ENCODE data around the gene MAP3K3. TPM values are rescaled to one million over a fixed set of nuclear protein-coding genes. Genes with fewer than 3 reads are reported as not detected.

The MAP3K3 gene
- total and polyA plus RNA-seq, 9 of the 15 experiments (the other 6 are each of a cell fraction or from before 2014, with no cell fraction given) = 0.69 to 16.5 (median 12.1) TPM

DNA sequence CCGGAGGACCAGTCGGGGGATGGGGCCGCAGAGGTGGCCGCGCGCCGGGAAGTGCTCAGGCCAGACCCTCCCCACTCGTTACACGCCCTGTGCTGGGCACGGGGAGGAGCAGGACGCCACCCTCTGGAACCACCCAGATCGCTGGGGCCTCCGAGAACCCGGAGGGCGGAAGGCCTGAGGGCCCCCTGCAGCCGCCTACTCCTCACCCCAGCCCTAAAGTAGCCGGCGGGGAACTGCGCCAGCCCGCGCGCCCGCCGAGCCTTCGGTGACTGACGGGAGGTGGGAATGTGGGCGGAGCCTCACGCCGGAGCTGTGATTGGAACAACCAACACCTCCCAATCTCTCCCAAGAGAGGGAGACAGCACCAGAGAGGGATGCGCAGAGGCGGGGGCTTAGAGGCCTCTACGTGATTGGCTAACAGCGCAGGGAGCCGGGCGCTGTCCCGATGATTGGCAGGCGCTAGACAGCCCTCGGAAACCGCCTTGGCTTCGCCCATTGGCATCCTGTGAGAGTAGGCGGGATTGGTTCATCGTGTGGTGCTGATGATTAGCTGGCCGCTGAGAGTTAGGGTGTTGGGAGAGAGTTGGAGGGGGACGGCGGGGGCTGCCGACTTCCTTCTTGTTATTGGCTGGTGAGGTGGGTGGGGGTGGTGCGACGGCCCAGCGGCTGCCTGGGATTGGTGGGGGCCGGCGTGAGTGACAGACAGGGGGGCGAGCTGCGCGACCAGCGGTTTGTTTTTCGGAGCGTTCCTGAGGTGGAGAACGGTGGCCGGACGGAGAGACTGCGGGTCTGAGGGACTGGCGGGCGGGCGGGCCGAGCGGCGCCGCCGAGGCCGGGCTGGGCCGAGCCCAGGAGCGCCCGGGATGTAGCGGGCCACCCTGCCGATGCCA is at the start of gene MAP3K3 (continued):
- TF ChIP-seq, protein P1, sequence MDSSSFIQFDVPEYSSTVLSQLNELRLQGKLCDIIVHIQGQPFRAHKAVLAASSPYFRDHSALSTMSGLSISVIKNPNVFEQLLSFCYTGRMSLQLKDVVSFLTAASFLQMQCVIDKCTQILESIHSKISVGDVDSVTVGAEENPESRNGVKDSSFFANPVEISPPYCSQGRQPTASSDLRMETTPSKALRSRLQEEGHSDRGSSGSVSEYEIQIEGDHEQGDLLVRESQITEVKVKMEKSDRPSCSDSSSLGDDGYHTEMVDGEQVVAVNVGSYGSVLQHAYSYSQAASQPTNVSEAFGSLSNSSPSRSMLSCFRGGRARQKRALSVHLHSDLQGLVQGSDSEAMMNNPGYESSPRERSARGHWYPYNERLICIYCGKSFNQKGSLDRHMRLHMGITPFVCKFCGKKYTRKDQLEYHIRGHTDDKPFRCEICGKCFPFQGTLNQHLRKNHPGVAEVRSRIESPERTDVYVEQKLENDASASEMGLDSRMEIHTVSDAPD (CRISPR knock-in tag; IDR thresholded peaks at IDR 0.05) = no peak
- no peak for TF ChIP-seq ZBTB17 (CRISPR knock-in tag; IDR thresholded peaks at IDR 0.05)
- TF ChIP-seq, protein P2, sequence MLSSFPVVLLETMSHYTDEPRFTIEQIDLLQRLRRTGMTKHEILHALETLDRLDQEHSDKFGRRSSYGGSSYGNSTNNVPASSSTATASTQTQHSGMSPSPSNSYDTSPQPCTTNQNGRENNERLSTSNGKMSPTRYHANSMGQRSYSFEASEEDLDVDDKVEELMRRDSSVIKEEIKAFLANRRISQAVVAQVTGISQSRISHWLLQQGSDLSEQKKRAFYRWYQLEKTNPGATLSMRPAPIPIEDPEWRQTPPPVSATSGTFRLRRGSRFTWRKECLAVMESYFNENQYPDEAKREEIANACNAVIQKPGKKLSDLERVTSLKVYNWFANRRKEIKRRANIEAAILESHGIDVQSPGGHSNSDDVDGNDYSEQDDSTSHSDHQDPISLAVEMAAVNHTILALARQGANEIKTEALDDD (IDR thresholded peaks at IDR 0.05) = no peak
- TF ChIP-seq ZNF12 (CRISPR knock-in tag; IDR thresholded peaks at IDR 0.05) = no peak
- no peak for TF ChIP-seq ZNF766 (CRISPR knock-in tag; conservative IDR thresholded peaks at IDR 0.05)
- TF ChIP-seq FOXJ3 (CRISPR knock-in tag; IDR thresholded peaks at IDR 0.05) = no peak
- TF ChIP-seq, protein P3, sequence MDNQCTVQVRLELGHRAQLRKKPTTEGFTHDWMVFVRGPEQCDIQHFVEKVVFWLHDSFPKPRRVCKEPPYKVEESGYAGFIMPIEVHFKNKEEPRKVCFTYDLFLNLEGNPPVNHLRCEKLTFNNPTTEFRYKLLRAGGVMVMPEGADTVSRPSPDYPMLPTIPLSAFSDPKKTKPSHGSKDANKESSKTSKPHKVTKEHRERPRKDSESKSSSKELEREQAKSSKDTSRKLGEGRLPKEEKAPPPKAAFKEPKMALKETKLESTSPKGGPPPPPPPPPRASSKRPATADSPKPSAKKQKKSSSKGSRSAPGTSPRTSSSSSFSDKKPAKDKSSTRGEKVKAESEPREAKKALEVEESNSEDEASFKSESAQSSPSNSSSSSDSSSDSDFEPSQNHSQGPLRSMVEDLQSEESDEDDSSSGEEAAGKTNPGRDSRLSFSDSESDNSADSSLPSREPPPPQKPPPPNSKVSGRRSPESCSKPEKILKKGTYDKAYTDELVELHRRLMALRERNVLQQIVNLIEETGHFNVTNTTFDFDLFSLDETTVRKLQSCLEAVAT (IDR thresholded peaks at IDR 0.05) = peak in 1 of 2 experiments; percentile 82; a peak in 1 of 4 replicates
- no peak for TF ChIP-seq KAT2B (IDR thresholded peaks at IDR 0.05; ENCODE audit: low read depth, low read length)
- TF ChIP-seq, protein P4, sequence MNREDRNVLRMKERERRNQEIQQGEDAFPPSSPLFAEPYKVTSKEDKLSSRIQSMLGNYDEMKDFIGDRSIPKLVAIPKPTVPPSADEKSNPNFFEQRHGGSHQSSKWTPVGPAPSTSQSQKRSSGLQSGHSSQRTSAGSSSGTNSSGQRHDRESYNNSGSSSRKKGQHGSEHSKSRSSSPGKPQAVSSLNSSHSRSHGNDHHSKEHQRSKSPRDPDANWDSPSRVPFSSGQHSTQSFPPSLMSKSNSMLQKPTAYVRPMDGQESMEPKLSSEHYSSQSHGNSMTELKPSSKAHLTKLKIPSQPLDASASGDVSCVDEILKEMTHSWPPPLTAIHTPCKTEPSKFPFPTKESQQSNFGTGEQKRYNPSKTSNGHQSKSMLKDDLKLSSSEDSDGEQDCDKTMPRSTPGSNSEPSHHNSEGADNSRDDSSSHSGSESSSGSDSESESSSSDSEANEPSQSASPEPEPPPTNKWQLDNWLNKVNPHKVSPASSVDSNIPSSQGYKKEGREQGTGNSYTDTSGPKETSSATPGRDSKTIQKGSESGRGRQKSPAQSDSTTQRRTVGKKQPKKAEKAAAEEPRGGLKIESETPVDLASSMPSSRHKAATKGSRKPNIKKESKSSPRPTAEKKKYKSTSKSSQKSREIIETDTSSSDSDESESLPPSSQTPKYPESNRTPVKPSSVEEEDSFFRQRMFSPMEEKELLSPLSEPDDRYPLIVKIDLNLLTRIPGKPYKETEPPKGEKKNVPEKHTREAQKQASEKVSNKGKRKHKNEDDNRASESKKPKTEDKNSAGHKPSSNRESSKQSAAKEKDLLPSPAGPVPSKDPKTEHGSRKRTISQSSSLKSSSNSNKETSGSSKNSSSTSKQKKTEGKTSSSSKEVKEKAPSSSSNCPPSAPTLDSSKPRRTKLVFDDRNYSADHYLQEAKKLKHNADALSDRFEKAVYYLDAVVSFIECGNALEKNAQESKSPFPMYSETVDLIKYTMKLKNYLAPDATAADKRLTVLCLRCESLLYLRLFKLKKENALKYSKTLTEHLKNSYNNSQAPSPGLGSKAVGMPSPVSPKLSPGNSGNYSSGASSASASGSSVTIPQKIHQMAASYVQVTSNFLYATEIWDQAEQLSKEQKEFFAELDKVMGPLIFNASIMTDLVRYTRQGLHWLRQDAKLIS (CRISPR knock-in tag; IDR thresholded peaks at IDR 0.05) = no peak
- peak; percentile 16 for TF ChIP-seq SAP30 (IDR thresholded peaks at IDR 0.05; ENCODE audit: borderline replicate concordance, insufficient read depth, low read depth, low read length, poor library complexity, severe bottlenecking)
- TF ChIP-seq, protein P5, sequence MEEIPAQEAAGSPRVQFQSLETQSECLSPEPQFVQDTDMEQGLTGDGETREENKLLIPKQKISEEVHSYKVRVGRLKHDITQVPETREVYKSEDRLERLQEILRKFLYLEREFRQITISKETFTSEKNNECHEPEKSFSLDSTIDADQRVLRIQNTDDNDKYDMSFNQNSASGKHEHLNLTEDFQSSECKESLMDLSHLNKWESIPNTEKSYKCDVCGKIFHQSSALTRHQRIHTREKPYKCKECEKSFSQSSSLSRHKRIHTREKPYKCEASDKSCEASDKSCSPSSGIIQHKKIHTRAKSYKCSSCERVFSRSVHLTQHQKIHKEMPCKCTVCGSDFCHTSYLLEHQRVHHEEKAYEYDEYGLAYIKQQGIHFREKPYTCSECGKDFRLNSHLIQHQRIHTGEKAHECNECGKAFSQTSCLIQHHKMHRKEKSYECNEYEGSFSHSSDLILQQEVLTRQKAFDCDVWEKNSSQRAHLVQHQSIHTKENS (CRISPR knock-in tag; IDR thresholded peaks at IDR 0.05) = no peak
- no peak for TF ChIP-seq ZNF444 (CRISPR knock-in tag; IDR thresholded peaks at IDR 0.05)
- TF ChIP-seq CBX5 (IDR thresholded peaks at IDR 0.05; ENCODE audit: borderline replicate concordance, low read depth) = no peak
- no peak for TF ChIP-seq NFE2 (IDR thresholded peaks at IDR 0.05; ENCODE audit: low read depth)
- TF ChIP-seq ZNF77 (CRISPR knock-in tag; IDR thresholded peaks at IDR 0.05) = no peak
- TF ChIP-seq, protein P6, sequence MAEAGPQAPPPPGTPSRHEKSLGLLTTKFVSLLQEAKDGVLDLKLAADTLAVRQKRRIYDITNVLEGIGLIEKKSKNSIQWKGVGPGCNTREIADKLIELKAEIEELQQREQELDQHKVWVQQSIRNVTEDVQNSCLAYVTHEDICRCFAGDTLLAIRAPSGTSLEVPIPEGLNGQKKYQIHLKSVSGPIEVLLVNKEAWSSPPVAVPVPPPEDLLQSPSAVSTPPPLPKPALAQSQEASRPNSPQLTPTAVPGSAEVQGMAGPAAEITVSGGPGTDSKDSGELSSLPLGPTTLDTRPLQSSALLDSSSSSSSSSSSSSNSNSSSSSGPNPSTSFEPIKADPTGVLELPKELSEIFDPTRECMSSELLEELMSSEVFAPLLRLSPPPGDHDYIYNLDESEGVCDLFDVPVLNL (CRISPR knock-in tag; IDR thresholded peaks at IDR 0.05; ENCODE audit: low read depth) = no peak
- TF ChIP-seq SMARCA5 (IDR thresholded peaks at IDR 0.05) = no peak
